ENCODE data around the gene BRPF1. TPM values are rescaled to one million over a fixed set of nuclear protein-coding genes. Genes with fewer than 3 reads are reported as not detected.

Gene BRPF1
- total and polyA plus RNA-seq, 4 donors = 8.3 to 26.4 (median 16.0) TPM

DNA sequence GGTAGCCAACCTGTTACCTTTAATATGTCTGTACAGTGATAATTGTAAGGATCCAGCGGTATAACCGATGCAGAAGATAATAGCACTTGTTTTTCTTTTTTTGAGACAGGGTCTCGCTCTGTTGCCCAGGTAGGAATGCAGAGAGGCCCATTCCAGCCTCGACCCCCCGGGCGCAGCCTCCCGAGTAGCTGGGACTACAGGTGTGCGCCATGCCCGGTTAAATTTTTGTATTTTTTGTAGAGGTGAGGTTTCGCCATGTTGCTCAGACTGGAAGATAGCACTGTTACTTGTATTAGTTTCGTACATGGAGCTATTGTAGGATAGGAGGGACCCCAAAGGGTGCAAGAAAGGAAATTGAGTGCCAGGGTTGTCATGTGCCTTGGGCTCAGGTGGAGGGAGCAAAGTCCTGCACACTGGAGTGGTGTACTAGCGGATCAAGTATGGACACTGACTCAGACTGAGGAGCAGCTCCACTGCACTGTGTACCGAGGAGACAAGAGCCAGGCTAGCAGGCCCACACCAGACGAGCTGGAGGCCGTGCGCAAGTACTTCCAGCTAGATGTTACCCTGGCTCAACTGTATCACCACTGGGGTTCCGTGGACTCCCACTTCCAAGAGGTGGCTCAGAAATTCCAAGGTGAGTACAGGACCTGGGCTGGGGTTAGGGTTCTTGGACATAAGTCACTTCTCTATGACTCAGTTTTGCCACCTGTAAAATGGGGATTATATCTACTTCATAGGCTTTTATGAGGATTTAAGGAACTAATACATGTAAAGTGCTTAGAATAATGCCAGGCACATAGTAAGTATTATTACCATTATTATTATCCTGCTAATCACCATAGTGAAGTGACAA is 19.2 kb downstream of the BRPF1 start:
- H3K9me3 ChIP-seq (ENCODE audit: control insufficient read depth in 4 of 4, insufficient read depth in 3 of 4, low read length in 3 of 4) = no peaks in the 10 kb centered on the region
- no peak for DNase-seq
- H3K4me3 ChIP-seq = peak overlapping the region; percentile 61
- ATAC-seq (ENCODE audit: insufficient read depth, low FRiP score) = no peak
- peak overlapping the region; percentile 62 to 91 for H3K27ac ChIP-seq (ENCODE audit: low read depth in 1 of 2, low read length in 1 of 2)
- WGBS, 2 donors = 41 to 53% methylated on average over 17 of the region's 17 CpGs
- H3K9ac ChIP-seq (ENCODE audit: insufficient read depth in 1 of 2, low read length in 2 of 2) = peak overlapping the region in 1 of 2 donors; percentile 54
- H3K36me3 ChIP-seq (ENCODE audit: control insufficient read depth in 4 of 4, insufficient read depth in 4 of 4, low read length in 4 of 4) = peaks cover 19 to 54% (median 34%) of the 10 kb centered on the region in 4 donors
- TF ChIP-seq, protein P1, sequence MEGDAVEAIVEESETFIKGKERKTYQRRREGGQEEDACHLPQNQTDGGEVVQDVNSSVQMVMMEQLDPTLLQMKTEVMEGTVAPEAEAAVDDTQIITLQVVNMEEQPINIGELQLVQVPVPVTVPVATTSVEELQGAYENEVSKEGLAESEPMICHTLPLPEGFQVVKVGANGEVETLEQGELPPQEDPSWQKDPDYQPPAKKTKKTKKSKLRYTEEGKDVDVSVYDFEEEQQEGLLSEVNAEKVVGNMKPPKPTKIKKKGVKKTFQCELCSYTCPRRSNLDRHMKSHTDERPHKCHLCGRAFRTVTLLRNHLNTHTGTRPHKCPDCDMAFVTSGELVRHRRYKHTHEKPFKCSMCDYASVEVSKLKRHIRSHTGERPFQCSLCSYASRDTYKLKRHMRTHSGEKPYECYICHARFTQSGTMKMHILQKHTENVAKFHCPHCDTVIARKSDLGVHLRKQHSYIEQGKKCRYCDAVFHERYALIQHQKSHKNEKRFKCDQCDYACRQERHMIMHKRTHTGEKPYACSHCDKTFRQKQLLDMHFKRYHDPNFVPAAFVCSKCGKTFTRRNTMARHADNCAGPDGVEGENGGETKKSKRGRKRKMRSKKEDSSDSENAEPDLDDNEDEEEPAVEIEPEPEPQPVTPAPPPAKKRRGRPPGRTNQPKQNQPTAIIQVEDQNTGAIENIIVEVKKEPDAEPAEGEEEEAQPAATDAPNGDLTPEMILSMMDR (IDR thresholded peaks at IDR 0.05; ENCODE audit: control extremely low read depth, extremely low read depth) = no peak
- peaks cover 0 to 31% (median 9%) of the 10 kb centered on the region in 5 donors for H3K4me1 ChIP-seq (ENCODE audit: control insufficient read depth in 5 of 5, insufficient read depth in 5 of 5, low read length in 5 of 5)
- no peaks in the 10 kb centered on the region for H3K27me3 ChIP-seq (ENCODE audit: control insufficient read depth in 3 of 3, insufficient read depth in 3 of 3, low read length in 2 of 3)

GRCh38 chr3:9754678-9755077 is 23.1 kb downstream of the BRPF1 start:
- ATAC-seq (ENCODE audit: insufficient read depth, low FRiP score) = no peak
- Histone ChIP-seq H3K9ac (ENCODE audit: insufficient read depth in 1 of 2, low read length in 2 of 2) (no peak overlapping the region), H3K27me3 (ENCODE audit: control insufficient read depth in 3 of 3, insufficient read depth in 3 of 3, low read length in 2 of 3) (no peaks in the 10 kb centered on the region), H3K36me3 (ENCODE audit: control insufficient read depth in 4 of 4, insufficient read depth in 4 of 4, low read length in 4 of 4) (peaks cover 21 to 59% (median 38%) of the 10 kb centered on the region in 4 donors), H3K4me3 (no peak overlapping the region), H3K9me3 (ENCODE audit: control insufficient read depth in 4 of 4, insufficient read depth in 3 of 4, low read length in 3 of 4) (no peaks in the 10 kb centered on the region), H3K27ac (ENCODE audit: low read depth in 1 of 2, low read length in 1 of 2) (peak overlapping the region in 1 of 2 donors; percentile 11), H3K4me1 (ENCODE audit: control insufficient read depth in 5 of 5, insufficient read depth in 5 of 5, low read length in 5 of 5) (peaks cover 0 to 18% (median 4%) of the 10 kb centered on the region in 5 donors)
- TF ChIP-seq, protein P1 (IDR thresholded peaks at IDR 0.05; ENCODE audit: control extremely low read depth, extremely low read depth) = no peak
- 36 to 45% methylated on average over 8 of the region's 8 CpGs for WGBS, 2 donors
- no peak for DNase-seq

DNA sequence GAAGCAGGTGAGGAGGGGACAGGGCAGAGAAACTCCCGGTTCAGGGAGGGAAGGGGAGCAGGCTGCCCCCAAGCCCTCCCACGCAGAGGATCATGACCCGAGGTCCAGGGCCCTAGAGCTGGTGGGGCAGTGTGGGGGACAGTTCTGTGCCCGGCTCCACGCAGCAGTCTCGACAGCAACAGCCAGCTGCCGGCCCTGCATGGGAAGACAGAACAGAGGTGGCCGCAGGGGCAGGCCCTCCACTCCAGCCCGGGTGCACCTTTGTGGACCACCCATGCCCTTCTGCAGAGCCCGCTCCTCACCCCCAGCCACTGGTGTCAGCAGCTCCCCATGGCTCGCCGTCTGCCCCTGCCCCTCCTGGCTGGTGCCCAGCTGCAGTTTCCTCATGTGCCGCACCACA is 25.9 kb downstream of the BRPF1 start:
- DNase-seq = no peak
- Histone ChIP-seq H3K9ac (ENCODE audit: insufficient read depth in 1 of 2, low read length in 2 of 2) (no peak overlapping the region), H3K27me3 (ENCODE audit: control insufficient read depth in 3 of 3, insufficient read depth in 3 of 3, low read length in 2 of 3) (no peaks in the 10 kb centered on the region), H3K4me1 (ENCODE audit: control insufficient read depth in 5 of 5, insufficient read depth in 5 of 5, low read length in 5 of 5) (peaks cover 0 to 5% (median 3%) of the 10 kb centered on the region in 5 donors), H3K9me3 (ENCODE audit: control insufficient read depth in 4 of 4, insufficient read depth in 3 of 4, low read length in 3 of 4) (no peaks in the 10 kb centered on the region), H3K4me3 (no peak overlapping the region), H3K36me3 (ENCODE audit: control insufficient read depth in 4 of 4, insufficient read depth in 4 of 4, low read length in 4 of 4) (peaks cover 13 to 57% (median 39%) of the 10 kb centered on the region in 4 donors), H3K27ac (ENCODE audit: low read depth in 1 of 2, low read length in 1 of 2) (no peak overlapping the region)
- TF ChIP-seq, protein P1 (IDR thresholded peaks at IDR 0.05; ENCODE audit: control extremely low read depth, extremely low read depth) = no peak
- no peak for ATAC-seq (ENCODE audit: insufficient read depth, low FRiP score)
- 91 to 93% methylated on average over 12 to 13 of the region's 13 CpGs for WGBS, 2 donors
